Left lung (tissue), 10 donors: Measurements from ENCODE around the gene POC1A. TPM values are rescaled to one million over a fixed set of nuclear protein-coding genes. Genes with fewer than 3 reads are reported as not detected.

ENCODE experiments used
- ATAC-seq: fragments of 200-7000 bp; cut with Tn5 transposase; one replicate; pipeline ENCODE4 v1.9.1; 2020; ENCODE audit warnings: moderate library complexity
- DNase-seq, 4 donors: peaks; one replicate each; pipeline ENCODE4 v3.0.0-alpha.2; 2013 to 2020
- H3K27ac ChIP-seq, 2 donors: fragments of 200-600 bp; sonication (generic) in 1 of 2; one replicate each; pipeline versions ENCODE4 v1.5.0 to v1.8.0; 2020 to 2021
- H3K27me3 ChIP-seq, 2 donors: fragments of 200-600 bp; sonication (generic) in 1 of 2; one replicate each; pipeline versions ENCODE4 v1.5.0 to v1.8.0; 2020 to 2021
- H3K36me3 ChIP-seq, 2 donors: fragments of 200-600 bp; sonication (generic) in 1 of 2; one replicate each; pipeline versions ENCODE4 v1.5.0 to v1.8.0; 2020 to 2021
- H3K4me1 ChIP-seq, 2 donors: fragments of 200-600 bp; one replicate each; pipeline ENCODE4 v1.8.0; 2021
- H3K4me3 ChIP-seq, 2 donors: fragments of 200-600 bp; sonication (generic) in 1 of 2; one replicate each; pipeline versions ENCODE4 v1.5.0 to v1.8.0; 2020 to 2021; ENCODE audit warnings: mild to moderate bottlenecking in 1 of 2
- H3K9me3 ChIP-seq, 2 donors: fragments of 200-600 bp; sonication (generic) in 1 of 2; one replicate each; pipeline versions ENCODE4 v1.5.0 to v1.8.0; 2020 to 2021
- CTCF ChIP-seq, 2 donors: fragments of 200-600 bp; sonication (generic) in 1 of 2; IDR thresholded peaks; one replicate each; pipeline versions ENCODE4 v1.5.0 to v1.8.0; 2021; ENCODE audit warnings: antibody characterized with exemption in 2 of 2
- intact Hi-C, 2 donors: fragments of 100-400 bp; cut with DNase I; formaldehyde crosslinking; loops; one replicate each; pipeline versions ENCODE4 v1.11.2 to v1.14.2; 2022
- polyA plus RNA-seq, 6 donors: library from polyadenylated mRNA; unstranded; fragments of 120-200 nt; gene quantifications; one replicate each; pipeline ENCODE4 v1.2.1, GENCODE V29; 2013; ENCODE audit not compliant: insufficient read length in 6 of 6
- total RNA-seq, 2 donors: library from RNA; stranded (reverse); fragmentation: NEBNext Ultra II Directional; extraction: Animal tissue kit (Norgen Biotek cat#: 25700); gene quantifications; one replicate each; pipeline ENCODE4 v1.2.1, GENCODE V29; 2021
- donor health status: DM: no; HTN: yes; CAD: no.
- donor health status: DM: no; HTN: no; CAD: no.

POC1A gene
- total and polyA plus RNA-seq, 8 donors = 5.3 to 16.5 (median 8.3) TPM

GRCh38 chr3:52028572-52028971 lies 125.7 kb downstream of the POC1A start:
- Histone ChIP-seq H3K9me3 (no peaks in the 10 kb centered on the region), H3K27me3 (no peaks in the 10 kb centered on the region), H3K4me3 (no peak overlapping the region), H3K4me1 (peaks cover 0 to 12% of the 10 kb centered on the region in 2 donors), H3K27ac (no peak overlapping the region), H3K36me3 (no peaks in the 10 kb centered on the region)
- TF ChIP-seq CTCF (IDR thresholded peaks at IDR 0.05) = no peak
- ATAC-seq (no peak), DNase-seq (no peak)
- intact Hi-C loops = no loop called here

- Histone ChIP-seq H3K36me3 (no peaks in the 10 kb centered on the region), H3K9me3 (no peaks in the 10 kb centered on the region), H3K4me3 (no peak overlapping the region), H3K27me3 (no peaks in the 10 kb centered on the region), H3K27ac (no peak overlapping the region), H3K4me1 (peaks cover 0 to 21% of the 10 kb centered on the region in 2 donors)
- intact Hi-C loops = no loop called here
- ATAC-seq (no peak), DNase-seq (no peak)
- no peak for TF ChIP-seq CTCF (IDR thresholded peaks at IDR 0.05)
Measured at GRCh38 chr3:52026041-52026440, 128.2 kb downstream of the POC1A start.

- Histone ChIP-seq H3K36me3 (no peaks in the 10 kb centered on the region), H3K4me1 (peaks cover 0 to 21% of the 10 kb centered on the region in 2 donors), H3K27ac (no peak overlapping the region), H3K9me3 (no peaks in the 10 kb centered on the region), H3K27me3 (no peaks in the 10 kb centered on the region), H3K4me3 (no peak overlapping the region)
- DNase-seq (no peak), ATAC-seq (no peak)
- intact Hi-C loops = no loop called here
- no peak for TF ChIP-seq CTCF (IDR thresholded peaks at IDR 0.05)
Measured at GRCh38 chr3:52025453-52025852, 128.8 kb downstream of the POC1A start.

Other genes with a start within 250 kb of the POC1A start
- gene RRP9, start 212.5 kb downstream of the POC1A start, total RNA-seq = 10 to 100 TPM; 14.5 to 25.7 TPM
- 10 to 100 TPM; 16.6 to 23.6 (median 19.1) TPM for gene RRP9, start 212.5 kb downstream of the POC1A start, polyA plus RNA-seq
- 10 to 100 TPM; 21.0 to 21.4 TPM for gene PARP3, start 212.1 kb downstream of the POC1A start, total RNA-seq
- 10 to 100 TPM; 16.5 to 24.1 (median 19.0) TPM for gene PARP3, start 212.1 kb downstream of the POC1A start, polyA plus RNA-seq
- not detected for gene GPR62, start 199.0 kb downstream of the POC1A start, total RNA-seq
- gene GPR62, start 199.0 kb downstream of the POC1A start, polyA plus RNA-seq = under 1 TPM; 0.17 to 0.35 (median 0.30) TPM
- gene PCBP4, start 187.0 kb downstream of the POC1A start, total RNA-seq = 10 to 100 TPM; 29.7 to 43.1 TPM
- gene PCBP4, start 187.0 kb downstream of the POC1A start, polyA plus RNA-seq = 10 to 100 TPM; 38.8 to 58.0 (median 49.8) TPM
- 10 to 100 TPM; 32.4 to 47.0 TPM for gene ABHD14B, start 180.4 kb downstream of the POC1A start, total RNA-seq
- gene ABHD14B, start 180.4 kb downstream of the POC1A start, polyA plus RNA-seq = 10 to 100 TPM; 40.9 to 51.1 (median 46.8) TPM
- 10 to 100 TPM; 14.7 to 20.7 TPM for gene ABHD14A, start 179.4 kb downstream of the POC1A start, total RNA-seq
- gene ABHD14A, start 179.4 kb downstream of the POC1A start, polyA plus RNA-seq = 10 to 100 TPM; 20.9 to 30.2 (median 23.5) TPM
- 10 to 100 TPM; 37.0 to 41.2 TPM for gene ACY1, start 170.9 kb downstream of the POC1A start, total RNA-seq
- 10 to 100 TPM; 29.6 to 42.8 (median 36.2) TPM for gene ACY1, start 170.9 kb downstream of the POC1A start, polyA plus RNA-seq
- 100 to 1,000 TPM; 854 to 981 TPM for gene RPL29, start 158.5 kb downstream of the POC1A start, total RNA-seq
- gene RPL29, start 158.5 kb downstream of the POC1A start, polyA plus RNA-seq = 1,000 to 10,000 TPM; 1,892 to 2,169 (median 1,970) TPM
- 10 to 100 TPM; 35.9 to 38.3 TPM for gene DUSP7, start 97.9 kb downstream of the POC1A start, total RNA-seq
- 10 to 100 TPM; 17.5 to 23.6 (median 19.9) TPM for gene DUSP7, start 97.9 kb downstream of the POC1A start, polyA plus RNA-seq
- 10 to 100 TPM; 66.7 to 70.1 TPM for gene ALAS1, start 43.7 kb upstream of the POC1A start, total RNA-seq
- gene ALAS1, start 43.7 kb upstream of the POC1A start, polyA plus RNA-seq = 10 to 100 TPM; 31.6 to 45.3 (median 41.6) TPM
- gene TLR9, start 71.2 kb upstream of the POC1A start, total RNA-seq = 1 to 10 TPM in 1 of 2 donors, not detected in 1; 1.5 TPM
- gene TLR9, start 71.2 kb upstream of the POC1A start, polyA plus RNA-seq = under 1 TPM; 0.21 to 0.78 (median 0.39) TPM
- 10 to 100 TPM; 47.7 to 77.5 TPM for gene TWF2, start 84.7 kb upstream of the POC1A start, total RNA-seq
- 10 to 100 TPM; 28.9 to 37.7 (median 30.9) TPM for gene TWF2, start 84.7 kb upstream of the POC1A start, polyA plus RNA-seq
- gene PPM1M, start 91.3 kb upstream of the POC1A start, total RNA-seq = 10 to 100 TPM; 33.1 to 48.3 TPM
- gene PPM1M, start 91.3 kb upstream of the POC1A start, polyA plus RNA-seq = 10 to 100 TPM; 27.4 to 36.3 (median 30.9) TPM
- gene WDR82, start 124.2 kb upstream of the POC1A start, total RNA-seq = 10 to 100 TPM; 60.2 to 67.9 TPM
- gene WDR82, start 124.2 kb upstream of the POC1A start, polyA plus RNA-seq = 100 to 1,000 TPM; 101 to 124 (median 114) TPM
- 10 to 100 TPM in 1 of 2 donors, 1 to 10 TPM in 1; 8.9 to 13.7 TPM for gene GLYCTK, start 133.4 kb upstream of the POC1A start, total RNA-seq
- gene GLYCTK, start 133.4 kb upstream of the POC1A start, polyA plus RNA-seq = 10 to 100 TPM; 10.3 to 11.7 (median 11.0) TPM
- 1 to 10 TPM; 6.5 to 7.7 TPM for gene DNAH1, start 161.9 kb upstream of the POC1A start, total RNA-seq
- gene DNAH1, start 161.9 kb upstream of the POC1A start, polyA plus RNA-seq = 10 to 100 TPM in 4 of 6 donors, 1 to 10 TPM in 2; 7.5 to 14.0 (median 10.8) TPM